Measurements from ENCODE around the gene GID8.

Gene GID8

DNA sequence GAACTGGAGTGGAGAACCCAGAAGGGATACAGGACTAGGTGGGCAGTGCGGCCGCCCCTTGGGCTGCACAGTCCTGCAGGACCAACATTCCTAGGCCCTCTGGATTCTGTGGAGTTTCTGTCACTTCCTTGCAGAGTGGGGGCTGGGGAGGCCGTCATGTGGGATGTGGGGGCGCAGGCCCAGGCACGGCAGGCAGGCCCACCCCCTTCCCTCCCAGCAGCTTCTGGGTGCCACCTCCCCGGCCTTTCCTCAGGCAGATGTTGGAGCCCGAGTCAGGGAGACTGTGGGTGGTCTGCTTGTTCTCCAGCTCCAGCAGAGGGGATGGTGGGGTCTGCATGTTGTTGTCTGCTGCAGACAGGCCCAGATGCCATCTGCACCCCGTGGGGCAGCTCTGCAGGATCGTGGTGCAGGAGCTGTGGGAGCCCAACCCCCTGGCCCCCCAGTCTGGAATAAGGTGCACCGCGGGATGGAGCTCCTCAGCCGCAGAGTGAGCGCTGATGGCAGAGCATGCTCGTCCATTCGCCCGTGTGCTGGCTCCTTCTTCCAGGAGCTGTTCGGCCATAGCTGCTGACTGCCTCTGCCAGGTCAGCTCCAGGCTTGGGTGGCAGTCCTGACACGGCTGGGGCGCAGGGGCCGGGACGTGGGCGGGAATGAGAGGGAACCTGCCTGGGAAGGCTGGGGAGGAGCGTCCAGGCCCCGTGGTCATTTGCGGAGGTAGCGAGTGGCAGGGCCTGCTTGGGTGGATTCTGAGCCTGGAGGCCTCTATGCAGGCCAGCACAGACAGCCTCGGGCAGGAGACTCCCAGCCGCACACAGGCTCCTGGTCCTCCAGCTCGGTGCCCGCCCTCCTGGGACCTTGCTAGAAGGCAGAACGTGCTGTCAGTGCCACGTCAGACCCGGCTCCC, 32.6 kb downstream of the GID8 start:
- no peak for DNase-seq (ENCODE audit: low read depth)

DNA sequence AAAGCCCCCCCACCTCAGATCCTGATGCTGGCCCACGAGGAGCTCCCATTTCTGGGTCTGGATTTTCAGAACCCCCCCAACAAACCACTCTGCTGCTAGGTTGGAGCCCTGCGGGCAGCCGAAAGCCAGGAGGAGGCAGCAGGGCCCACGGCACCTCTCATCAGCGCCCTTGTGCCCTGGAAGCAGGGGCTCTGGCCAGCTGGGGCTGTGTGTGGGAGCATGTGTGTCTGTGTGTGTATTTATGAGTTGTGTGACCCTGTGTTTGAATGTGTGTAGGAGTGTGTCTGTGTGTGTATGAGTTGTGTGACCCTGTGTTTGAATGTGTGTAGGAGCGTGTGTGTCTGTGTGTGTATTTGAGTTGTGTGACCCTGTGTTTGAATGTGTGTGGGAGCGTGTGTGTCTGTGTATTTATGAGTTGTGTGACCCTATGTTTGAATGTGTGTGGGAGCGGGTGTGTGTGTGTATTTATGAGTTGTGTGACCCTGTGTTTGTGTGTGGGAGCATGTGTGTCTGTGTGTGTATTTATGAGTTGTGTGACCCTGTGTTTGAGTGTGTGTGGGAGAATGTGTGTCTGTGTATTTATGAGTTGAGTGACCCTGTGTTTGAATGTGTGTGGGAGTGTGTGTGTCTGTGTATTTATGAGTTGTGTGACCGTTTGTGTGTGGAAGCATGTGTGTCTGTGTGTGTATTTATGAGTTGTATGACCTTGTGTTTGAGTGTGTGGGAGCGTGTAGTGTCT, 33.4 kb downstream of the GID8 start:
- no peak for DNase-seq (ENCODE audit: low read depth)

DNA sequence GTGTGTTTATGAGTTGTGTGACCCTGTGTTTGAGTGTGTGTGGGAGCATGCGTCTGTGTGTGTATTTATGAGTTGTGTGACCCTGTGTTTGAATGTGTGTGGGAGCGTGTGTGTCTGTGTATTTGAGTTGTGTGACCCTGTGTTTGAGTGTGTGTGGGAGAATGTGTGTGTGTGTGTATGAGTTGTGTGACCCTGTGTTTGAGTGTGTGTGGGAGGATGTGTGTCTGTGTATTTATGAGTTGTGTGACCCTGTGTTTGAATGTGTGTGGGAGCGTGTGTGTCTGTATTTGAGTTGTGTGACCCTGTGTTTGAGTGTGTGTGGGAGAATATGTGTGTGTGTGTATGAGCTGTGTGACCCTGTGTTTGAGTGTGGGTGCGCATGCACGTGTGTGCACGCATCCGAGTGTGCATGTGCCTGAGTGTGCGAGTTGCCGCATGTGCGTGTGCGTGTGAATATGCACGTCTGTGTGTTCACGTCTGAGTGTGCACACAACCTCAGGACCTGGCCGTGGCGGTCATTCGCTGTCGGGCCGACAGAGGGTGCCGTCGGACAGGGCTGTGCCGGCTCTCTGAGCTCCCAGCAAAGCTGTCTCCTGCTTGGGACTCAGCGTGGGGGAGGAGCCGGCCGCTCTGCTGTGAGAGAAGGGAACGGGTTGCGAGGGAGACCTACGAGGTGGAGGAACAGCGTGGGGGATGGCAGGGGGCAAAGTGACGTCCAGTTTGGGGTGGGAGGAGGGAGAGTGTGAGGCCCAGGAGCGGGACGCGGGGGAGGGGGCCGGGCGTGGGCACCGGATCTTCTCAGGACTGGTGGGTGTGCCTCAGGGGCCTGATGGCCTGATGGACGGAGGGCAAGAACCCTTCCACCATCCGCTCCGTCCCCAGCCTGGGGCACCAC, 34.2 kb downstream of the GID8 start:
- DNase-seq (ENCODE audit: low read depth): peak; percentile 73

DNA sequence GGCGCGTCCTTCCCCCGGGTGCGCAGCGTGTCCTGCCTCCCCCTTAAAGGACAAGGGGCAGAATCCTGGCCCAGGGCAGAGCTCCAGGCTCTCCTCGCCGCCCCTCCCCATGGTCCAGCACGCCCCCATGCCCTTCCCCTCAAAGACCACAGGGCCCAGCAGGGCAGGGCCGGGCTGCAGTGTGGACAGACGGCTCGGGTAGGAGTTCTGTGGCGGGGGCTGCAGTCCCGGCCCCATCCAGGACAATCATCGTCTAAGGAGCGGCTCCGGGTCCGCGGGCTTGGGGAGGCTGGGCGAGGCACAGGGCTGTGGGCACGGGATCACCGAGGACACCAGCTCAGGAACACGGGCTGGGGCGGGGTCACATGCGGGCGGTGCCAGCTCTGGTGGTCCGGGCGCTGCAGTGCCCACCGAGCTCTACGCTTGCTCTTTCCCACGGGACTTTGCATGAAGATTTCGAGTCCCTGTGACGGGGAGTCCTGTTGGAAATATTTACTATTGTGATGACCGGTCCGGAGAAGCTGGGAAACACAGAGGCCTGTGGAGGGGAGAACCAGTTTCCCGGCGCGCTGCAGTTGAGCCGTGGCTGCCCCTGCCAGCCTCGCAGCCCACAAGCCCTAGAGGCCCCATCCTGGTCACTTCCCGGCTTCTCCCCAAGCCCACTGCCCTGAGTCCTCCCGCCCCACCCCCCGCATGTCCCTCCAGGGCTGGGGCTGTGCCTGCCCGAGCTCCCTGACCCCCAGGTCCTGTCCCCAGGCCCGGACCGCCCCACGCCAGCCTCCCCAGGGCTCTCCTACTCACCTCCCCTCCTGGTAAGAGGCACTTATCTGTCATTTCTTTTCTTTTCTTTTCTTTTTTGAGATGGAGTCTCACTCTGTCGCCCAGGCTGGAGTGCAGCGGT, 35.1 kb downstream of the GID8 start:
- DNase-seq (ENCODE audit: low read depth): no peak

DNA sequence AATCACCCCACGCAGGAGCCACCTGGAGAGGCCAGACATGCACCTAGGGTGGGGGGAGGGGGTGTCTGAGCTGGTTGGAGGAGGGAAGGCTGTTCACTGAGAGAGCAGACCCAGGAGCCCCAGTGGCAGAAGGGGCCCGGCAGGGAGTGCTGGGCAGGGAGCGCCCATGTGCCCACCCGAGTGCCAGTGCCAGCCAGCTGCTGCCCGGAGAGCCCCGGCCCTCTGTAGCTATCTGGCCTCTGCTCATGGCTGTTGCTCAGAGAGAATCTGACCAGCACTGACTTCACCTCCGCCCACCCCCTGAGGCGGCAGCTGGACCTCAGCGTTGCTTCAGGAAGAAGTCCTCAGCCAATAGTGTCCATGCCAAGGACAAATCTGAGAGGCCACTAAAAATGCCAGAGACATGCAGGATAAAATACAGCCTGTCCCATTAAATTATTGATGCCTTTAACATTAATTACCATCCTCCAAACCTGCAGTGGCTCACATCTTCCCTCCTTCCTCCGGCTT, 37.4 kb downstream of the GID8 start:
- no peak for DNase-seq (ENCODE audit: low read depth)

DNA sequence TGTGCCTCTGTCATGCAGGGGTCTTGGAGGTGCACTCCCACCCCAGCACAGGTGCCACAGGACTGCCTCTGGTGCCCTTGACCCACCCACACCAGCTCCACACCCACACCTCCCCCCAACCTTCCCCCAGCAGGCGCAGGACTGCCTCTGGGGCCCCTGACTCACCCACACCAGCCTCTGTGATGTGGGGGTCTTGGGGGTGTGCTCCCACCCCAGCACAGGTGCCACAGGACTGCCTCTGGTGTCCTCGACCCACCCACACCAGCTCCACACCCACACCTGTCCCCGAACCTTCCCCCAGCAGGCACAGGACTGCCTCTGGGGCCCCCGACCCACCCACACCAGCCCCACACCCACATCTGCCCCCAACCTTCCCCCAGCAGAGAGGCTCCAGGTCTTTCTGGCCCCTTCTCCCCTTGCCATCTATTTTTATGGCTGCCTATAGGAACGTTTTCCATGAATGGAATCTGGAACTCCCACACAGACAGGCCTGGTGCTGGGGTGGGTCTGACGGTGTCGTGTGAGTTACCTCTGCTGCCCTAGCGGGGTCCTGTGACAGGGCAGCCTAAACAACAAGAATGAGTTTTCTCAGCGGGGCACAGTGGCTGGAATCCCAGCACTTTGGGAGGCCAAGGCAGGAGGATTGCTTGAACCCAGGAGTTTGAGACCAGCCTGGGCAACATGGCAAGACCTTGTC, 38.0 kb downstream of the GID8 start:
- no peak for DNase-seq (ENCODE audit: low read depth)

DNA sequence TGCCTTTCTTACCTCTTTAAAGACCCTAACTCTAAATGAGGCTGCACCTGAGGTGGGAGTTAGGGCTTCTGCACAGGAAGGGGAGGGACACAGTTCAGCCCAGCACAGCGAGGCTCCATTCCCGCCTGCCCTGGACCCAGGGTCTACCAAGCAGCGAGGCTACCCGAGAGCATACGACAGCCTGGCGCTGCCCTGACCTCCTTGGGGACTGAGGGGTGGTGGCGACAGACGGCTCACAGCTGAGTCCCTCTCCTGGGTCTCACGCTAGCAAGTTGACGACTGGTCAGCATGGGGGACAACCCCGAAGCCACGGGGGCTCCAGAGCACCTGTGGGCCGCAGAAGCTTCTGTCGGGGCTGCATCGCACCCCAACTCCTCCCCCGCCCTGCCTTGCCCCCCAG, 38.9 kb downstream of the GID8 start:
- no peak for DNase-seq (ENCODE audit: low read depth)

DNA sequence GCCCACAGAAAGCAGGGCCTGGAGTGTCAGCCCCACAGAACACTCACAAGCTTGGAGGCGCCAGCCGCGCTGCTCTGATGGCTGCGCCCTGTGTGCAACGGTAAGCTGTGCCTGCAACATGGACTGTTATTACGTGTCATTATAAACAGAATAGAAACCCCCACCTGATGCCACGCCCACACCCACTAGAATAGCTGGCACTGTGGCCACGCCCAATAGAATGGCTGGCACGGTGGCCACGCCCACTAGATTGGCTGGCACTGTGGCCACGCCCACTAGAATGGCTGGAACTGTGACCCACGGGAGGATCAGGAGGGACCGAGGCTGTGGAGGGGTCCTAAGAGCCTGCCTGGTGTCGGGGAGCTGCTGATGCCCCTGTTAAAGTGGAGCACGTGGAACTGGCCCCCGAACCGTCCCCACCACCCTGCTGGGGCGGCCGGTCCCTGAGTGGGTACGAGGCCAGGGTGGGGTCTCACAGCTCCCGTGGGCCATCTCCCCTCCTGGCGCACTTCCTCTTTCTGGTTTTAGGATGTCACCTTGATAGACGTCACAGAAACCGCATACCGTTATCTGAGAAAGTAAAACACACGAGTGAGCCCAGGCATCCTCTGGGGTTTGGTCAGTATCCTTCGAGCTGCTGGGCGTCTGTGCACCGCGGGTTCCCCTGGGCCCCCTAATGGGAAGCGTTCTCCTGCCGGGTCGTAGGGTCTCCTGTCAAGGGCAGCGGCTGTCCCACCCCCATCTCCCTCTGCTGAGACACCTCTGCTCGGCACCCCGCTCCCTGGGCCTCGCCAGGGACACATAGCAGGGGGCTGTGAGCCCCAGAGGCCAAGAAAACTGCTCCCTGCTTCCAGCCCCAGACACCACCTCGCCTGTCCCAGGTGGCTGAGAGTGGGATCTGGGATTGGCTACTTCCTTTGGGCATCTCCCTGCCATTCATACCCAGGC, 39.9 kb downstream of the GID8 start:
- DNase-seq (ENCODE audit: low read depth): peak; percentile 66

DNA sequence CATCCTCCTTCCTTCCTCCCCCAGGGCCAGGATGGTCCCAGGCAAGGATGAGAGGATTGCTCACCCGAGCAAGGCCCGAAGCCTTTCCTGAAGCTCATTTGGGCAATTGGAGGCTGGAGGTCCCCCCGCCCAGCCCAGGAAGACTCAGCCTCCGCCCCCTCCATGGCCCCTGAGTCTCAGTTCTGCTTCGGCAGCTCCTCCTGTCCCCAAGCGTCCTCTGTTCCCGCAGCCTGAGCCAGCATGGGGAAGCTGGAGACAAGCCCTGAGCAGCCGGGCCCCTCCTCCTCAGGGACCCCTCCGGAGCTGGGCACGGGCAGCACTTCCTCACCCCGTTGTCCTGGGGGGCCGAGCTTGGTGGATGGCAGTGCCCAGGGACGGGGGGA, 40.6 kb downstream of the GID8 start:
- no peak for DNase-seq (ENCODE audit: low read depth)

DNA sequence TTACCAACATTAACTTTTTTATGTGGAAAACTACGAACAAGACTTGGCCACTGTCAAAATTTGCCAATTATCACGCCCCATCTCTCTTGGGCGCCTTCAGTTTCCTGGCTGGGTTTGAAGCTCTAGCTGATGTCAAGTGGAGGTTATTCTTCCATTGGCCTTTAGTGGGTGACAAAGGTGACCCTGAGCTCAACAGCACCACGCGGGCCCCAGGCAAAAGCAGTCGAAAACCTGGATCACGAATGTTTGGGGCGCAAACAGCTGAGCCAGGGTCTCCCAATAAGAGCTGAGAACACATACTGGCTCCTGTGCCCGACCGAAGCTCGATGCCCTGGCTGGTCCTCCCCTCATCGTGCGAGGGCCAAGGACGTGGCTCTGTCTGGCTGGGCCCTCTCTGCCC, 41.4 kb downstream of the GID8 start:
- no peak for DNase-seq (ENCODE audit: low read depth)

DNA sequence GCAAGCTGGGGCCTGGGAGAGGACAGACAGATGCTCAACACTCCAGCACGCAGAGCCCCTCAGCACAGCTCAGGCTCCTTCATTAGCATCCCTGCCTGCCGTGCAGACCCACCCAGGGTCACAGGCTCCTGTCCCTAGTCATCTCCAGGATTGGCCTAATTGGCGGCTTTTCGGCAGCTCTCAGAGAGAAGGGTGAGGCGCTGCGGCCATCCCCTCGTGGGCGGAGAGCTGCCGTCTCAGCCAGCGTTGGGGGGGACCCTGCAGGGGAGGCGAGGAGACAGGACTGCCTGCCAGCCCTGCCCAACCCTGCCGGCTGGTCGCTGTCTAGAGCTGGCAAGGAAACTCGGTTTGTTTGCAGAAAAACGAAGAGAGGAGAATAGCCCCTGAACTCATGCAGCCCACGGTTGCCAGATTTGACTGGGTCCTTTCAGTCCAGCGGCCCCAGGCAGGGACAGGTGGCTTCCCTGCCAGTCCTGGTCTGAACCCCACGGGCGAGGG, 42.0 kb downstream of the GID8 start:
- no peak for DNase-seq (ENCODE audit: low read depth)

DNA sequence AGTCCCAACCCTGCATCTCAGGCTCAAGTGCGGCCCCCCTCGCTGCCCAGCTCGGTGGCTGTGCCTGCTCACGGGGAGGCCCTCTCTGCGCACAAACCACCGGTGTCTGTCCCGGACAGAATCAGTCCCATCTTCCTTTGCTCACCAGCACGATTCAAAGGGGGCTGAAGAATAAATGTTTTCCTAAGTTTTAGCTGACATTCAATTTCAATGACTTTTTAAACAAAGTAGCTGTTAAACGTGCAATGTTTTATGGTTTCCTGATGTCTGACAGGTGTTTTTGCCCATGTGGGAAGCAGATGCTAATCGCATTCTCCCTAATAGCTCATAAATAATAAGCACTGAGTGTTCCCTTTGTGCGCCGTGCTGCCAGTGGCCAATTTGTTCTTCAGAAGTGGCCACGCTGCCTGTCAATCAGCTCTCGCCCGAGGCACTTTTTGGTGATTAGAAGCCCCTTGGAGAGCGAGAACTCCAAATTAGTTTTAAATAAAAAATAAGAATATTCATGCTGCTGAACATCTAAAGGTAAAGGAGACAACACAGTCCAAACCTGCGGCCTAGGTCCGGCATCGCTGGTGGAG, 42.5 kb downstream of the GID8 start:
- DNase-seq (ENCODE audit: low read depth): no peak

DNA sequence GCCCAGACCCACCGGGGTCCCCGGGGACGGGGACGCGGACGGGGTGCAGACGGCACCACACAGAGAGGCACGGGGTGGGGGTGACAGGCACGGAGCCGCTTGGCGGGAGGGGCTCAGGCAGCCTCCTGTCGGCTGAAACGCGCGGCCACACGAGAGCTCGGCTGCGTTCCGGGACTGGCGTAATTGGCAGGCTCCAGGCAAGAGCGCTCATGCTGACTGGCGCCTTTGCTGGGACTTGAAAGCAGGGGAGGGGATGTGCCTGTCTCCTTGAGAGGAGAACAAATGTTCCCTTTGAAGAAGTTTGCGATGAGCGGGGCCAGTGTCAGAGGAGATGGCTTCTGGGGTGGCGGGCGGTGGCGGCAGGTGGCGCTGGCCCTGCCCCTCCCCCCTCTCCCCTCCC, 43.0 kb downstream of the GID8 start:
- no peak for DNase-seq (ENCODE audit: low read depth)

DNA sequence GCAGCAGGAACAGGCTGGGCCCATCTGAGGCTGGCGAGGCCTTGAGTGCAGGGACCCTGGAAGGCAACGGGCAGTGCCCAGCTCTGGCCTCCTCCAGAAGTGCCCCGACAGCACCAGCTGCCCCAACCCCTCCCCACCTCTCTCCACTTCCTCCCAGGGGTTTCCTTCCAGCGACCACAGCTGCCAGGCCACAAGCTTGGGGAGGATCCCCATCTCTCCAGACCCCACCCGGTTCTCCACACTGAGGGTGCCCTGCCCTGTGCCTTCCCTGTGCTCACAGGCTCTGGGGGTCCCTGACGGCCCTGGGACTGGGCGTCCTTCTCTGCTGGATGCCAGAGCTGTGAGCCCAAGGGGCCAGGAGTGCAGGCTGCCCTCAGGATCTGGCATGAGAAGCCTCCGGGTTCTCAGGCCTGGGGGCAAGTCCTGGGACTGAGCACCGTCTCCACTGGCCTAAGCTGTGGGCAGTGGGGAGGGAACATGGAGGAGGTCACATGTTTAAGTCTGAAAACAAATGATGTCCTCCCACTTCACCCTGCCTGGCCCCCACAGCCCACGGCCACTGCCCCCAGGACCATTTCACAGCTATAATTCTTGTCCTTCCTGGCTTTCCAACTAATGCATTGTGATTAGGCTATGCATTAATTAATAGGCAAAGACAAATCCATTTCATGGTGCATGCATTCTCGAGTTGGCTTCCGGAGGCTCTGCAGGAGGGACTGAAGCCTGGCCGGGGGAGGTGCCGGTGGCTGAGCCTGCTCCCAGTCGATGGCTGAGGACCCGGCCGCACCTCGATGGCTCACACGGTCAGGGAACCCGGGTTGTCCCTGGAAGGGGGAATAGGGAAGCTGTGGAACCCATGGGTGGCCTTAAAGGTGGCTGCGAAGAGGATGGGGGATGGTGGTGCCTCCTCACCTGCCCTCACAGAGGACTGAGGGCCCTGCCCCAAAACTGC, 44.5 kb downstream of the GID8 start:
- no peak for DNase-seq (ENCODE audit: low read depth)

DNA sequence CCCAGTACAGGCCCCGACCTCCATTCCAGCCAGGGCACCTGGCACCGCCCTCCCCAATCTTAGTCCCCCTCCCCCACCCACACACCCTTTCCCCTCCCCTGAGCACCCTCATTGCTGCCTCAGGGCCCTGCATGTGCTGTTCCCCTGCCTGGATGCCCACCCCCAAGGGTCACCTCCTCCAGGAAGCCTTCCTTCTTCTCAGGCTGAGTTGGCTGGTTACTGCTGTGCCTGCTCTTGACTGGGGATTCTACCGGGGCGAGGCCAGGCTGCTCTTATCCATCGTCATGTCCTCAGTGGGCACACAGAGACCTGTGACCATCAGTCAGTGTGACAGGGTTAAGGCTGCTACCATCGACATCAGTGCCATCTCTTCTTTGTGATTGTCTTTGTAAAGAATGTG, 45.3 kb downstream of the GID8 start:
- no peak for DNase-seq (ENCODE audit: low read depth)

DNA sequence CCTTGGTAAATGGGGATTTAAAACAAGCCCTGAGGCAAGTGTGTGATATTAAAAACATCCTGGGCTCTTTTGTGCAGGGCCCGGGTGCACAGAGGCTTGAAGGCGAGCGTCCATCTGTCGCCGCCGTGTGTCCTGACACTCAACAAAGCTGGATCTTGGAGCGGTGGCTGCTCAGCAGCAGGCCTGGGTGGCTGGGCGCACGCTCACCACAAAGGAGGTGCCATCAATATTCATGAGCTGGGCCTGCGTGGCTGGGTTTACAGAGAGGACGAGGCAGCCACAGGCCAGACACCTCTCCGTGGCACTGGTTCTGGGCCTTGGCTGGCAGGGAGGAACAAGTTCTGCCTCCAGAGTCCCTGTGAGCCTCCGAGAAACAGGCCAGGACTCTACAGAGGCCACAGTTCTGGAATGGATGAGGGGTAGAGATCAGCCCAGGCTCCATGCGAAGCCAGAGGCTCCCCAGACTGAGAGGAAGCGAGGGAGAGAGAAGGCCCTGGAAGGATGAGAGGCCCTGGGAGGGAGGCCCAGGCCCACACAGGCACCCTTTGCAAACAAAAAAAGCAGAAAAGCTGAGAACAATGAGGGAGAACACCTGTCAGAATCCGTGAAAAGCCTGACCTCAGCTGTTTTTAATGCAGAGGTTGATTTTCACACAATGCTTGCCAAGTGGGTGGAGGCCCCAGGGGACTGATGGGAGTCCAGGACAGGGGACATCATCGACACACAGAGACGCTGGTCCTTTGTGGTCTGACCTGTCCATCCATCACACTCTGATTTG, 46.9 kb downstream of the GID8 start:
- DNase-seq (ENCODE audit: low read depth): no peak

DNA sequence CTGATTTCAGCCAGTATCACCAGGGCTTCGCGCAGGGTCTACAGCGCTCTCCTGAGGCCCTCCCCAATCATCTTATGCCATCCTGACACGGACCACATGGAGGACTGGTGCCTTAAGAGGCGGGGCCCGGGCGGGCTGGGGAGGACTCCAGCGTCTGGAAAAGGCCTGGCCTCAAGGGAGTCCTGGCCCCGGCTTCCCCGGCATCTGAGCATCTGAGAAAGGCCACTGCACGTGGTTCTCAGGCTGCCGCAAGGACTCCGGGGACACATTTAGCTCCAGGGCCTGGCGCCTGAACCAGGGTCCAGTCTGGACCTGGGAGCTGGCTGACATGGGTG, 47.5 kb downstream of the GID8 start:
- DNase-seq (ENCODE audit: low read depth): no peak
